Body of pancreas (tissue), 4 donors: Measurements from ENCODE around the gene SERINC2. TPM values are rescaled to one million over a fixed set of nuclear protein-coding genes. Genes with fewer than 3 reads are reported as not detected.

Source experiments
- ATAC-seq: fragments of 150-250 bp; one replicate; pipeline ENCODE4 v1.9.1; 2016
- DNase-seq, 4 donors: peaks; one replicate each; pipeline ENCODE4 v3.0.0-alpha.2; 2019
- H3K27ac ChIP-seq, 4 donors: fragments of 200-600 bp; sonication (generic); 1 replicate in 3 of 4; 2 replicates in 1 of 4; pipeline versions ENCODE4 v1.5.1 to v1.6.1; 2016 to 2019; ENCODE audit warnings: mild to moderate bottlenecking in 1 of 4, mixed read lengths in 1 of 4, moderate library complexity in 1 of 4
- H3K27me3 ChIP-seq, 2 donors: fragments of 200-600 bp; sonication (generic); one replicate each; pipeline ENCODE4 v1.6.0; 2016; ENCODE audit warnings: mild to moderate bottlenecking in 1 of 2
- H3K36me3 ChIP-seq, 2 donors: fragments of 200-600 bp; sonication (generic); replicated peaks in 1 of 2; 2 replicates each; pipeline ENCODE4 v1.5.1; 2016; ENCODE audit warnings: low read depth in 2 of 2; ENCODE audit not compliant: insufficient read depth in 1 of 2
- H3K4me1 ChIP-seq: fragments of 200-600 bp; sonication (generic); one replicate; pipeline ENCODE4 v1.6.0; 2016
- H3K4me3 ChIP-seq, 2 donors: fragments of 200-600 bp; sonication (generic); 1 replicate in 1 of 2; 2 replicates in 1 of 2; pipeline ENCODE4 v1.5.1; 2016 to 2019
- H3K9me3 ChIP-seq, 3 donors: fragments of 200-600 bp; sonication (generic); 1 replicate in 2 of 3; 2 replicates in 1 of 3; pipeline ENCODE4 v1.5.1; 2016
- POLR2A ChIP-seq, 3 donors: fragments of 450-650 bp; IDR thresholded peaks; one replicate each; pipeline ENCODE4 v1.6.1; 2016; ENCODE audit warnings: antibody characterized with exemption in 3 of 3, mild to moderate bottlenecking in 2 of 3
- WGBS, 2 donors: methylation state at CpG; one replicate each; pipeline ENCODE4 v1.1.5; 2017; 5-methylcytosine and 5-hydroxymethylcytosine counted together
- intact Hi-C: fragments of 100-400 bp; cut with DNase I; formaldehyde crosslinking; loops from one replicate; pipeline ENCODE4 v1.15.1; 2023
- total RNA-seq, 2 donors: library from RNA; depleted of rRNA; stranded (reverse); fragments of >200 nt; gene quantifications; one replicate each; pipeline ENCODE4 v1.1.0, GENCODE V29; 2016
- TF ChIP-seq, protein P1 (sequence below), 7 experiments: fragments of 450-650 bp in 4 of 7; fragments of 200-600 bp in 3 of 7; sonication (generic) in 3 of 7; IDR thresholded peaks; one replicate each; pipeline ENCODE4 v1.5.1; 2016 to 2019; ENCODE audit warnings: antibody characterized with exemption in 7 of 7

Gene SERINC2
- total RNA-seq, 2 donors from 2014 or later = 14.5 to 41.2 TPM

DNA sequence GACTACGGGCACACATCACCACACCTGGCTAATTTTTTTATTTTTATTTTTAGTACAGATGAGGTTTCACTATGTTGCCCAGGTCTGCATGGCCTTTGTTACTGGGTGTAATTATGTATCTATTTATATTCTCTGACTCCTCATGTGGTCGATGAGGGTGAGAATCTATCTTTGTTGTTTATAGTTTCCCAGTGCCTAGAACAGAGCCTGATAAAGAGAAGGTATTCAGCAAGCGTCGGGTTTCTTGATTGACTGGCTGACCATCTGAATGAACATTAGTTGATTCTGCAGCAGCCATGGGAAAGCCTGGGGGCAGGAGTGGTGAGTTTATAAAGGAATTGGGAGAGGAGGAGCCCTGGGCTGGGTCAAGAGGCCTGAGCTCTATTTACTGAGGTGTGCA is 28.5 kb downstream of the SERINC2 start:
- no peak for DNase-seq
- WGBS, 2 donors = 78 to 89% methylated on average over 4 of the region's 4 CpGs
- no peak for ATAC-seq

DNA sequence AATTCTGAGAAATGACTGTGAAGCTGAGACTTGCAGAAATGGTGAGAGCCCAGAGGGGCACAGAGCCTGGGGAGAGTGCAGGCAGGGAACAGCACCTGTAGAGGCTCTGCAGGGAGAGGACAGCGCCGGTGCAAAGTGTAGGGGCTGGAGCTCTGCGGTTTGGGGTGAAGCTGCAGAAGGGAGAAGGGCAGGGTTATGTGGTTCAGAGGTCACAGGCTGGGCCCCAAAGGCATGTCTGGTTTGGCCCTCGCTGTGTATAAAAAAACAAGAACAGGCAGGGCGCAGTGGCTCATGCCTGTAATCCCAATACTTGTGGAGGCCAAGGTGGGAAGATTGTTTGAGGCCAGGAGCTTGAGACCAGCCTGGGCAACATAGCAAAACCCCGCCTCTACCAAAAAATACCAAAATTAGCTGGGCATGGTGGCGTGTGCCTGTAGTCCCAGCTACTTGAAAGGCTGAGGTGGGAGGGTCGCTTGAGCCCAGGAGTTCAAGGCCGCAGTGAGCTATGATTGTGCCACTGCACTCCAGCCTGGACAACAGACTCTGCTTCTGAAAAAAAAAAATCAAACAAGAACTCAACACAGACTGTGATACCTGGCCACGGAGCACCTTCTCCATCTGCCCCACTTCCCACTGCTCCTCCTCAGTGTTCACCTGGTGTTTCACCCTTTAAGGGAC is 29.1 kb downstream of the SERINC2 start:
- 76 to 78% methylated on average over 10 of the region's 10 CpGs for WGBS, 2 donors
- Histone ChIP-seq H3K36me3 (no peaks in the 10 kb centered on the region), H3K27me3 (no peaks in the 10 kb centered on the region), H3K4me1 (peaks cover 10% of the 10 kb centered on the region), H3K9me3 (no peaks in the 10 kb centered on the region), H3K4me3 (no peak overlapping the region), H3K27ac (peak overlapping the region in 2 of 4 donors; percentile 37 to 83)
- ATAC-seq (no peak), DNase-seq (peak in 3 of 4 donors; percentile 70 to 93 (median 87))
- TF ChIP-seq POLR2A (IDR thresholded peaks at IDR 0.05) = no peak
- TF ChIP-seq, protein P1, sequence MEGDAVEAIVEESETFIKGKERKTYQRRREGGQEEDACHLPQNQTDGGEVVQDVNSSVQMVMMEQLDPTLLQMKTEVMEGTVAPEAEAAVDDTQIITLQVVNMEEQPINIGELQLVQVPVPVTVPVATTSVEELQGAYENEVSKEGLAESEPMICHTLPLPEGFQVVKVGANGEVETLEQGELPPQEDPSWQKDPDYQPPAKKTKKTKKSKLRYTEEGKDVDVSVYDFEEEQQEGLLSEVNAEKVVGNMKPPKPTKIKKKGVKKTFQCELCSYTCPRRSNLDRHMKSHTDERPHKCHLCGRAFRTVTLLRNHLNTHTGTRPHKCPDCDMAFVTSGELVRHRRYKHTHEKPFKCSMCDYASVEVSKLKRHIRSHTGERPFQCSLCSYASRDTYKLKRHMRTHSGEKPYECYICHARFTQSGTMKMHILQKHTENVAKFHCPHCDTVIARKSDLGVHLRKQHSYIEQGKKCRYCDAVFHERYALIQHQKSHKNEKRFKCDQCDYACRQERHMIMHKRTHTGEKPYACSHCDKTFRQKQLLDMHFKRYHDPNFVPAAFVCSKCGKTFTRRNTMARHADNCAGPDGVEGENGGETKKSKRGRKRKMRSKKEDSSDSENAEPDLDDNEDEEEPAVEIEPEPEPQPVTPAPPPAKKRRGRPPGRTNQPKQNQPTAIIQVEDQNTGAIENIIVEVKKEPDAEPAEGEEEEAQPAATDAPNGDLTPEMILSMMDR (IDR thresholded peaks at IDR 0.05) = no peak
- intact Hi-C loops = no loop called here

More for the DNA sequence above, 28.5 kb downstream of the SERINC2 start:
- Histone ChIP-seq H3K9me3 (no peaks in the 10 kb centered on the region), H3K27me3 (no peaks in the 10 kb centered on the region), H3K4me1 (peaks cover 10% of the 10 kb centered on the region), H3K36me3 (no peaks in the 10 kb centered on the region), H3K4me3 (no peak overlapping the region), H3K27ac (peak overlapping the region in 1 of 4 donors; percentile 83)
- intact Hi-C loops = no loop called here
- no peak for TF ChIP-seq POLR2A (IDR thresholded peaks at IDR 0.05)
- TF ChIP-seq, protein P1 (IDR thresholded peaks at IDR 0.05) = no peak

DNA sequence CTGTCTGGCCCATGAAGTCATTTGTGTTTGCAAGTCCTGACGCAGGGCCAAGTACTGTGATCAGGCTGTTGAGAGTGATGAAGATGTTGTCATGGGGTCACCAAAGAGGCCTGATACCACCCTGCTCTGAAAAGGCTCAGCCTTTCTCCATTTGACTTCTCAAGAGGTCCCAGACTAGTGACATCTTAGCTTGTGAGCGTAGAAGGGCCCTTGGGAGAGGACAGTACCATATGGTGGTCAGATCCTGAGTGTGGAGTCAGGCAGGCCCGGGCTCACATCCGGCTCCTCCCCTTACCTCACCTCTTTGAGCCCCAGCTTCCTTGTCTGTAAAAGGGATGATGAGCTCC is 29.6 kb downstream of the SERINC2 start:
- DNase-seq (peak in 1 of 4 donors; percentile 36), ATAC-seq (no peak)
- Histone ChIP-seq H3K9me3 (no peaks in the 10 kb centered on the region), H3K27me3 (no peaks in the 10 kb centered on the region), H3K4me3 (no peak overlapping the region), H3K36me3 (no peaks in the 10 kb centered on the region), H3K4me1 (peaks cover 10% of the 10 kb centered on the region), H3K27ac (peak overlapping the region in 2 of 4 donors; percentile 37 to 83)
- intact Hi-C loops = no loop called here
- 53 to 90% methylated on average over 3 to 4 of the region's 4 CpGs for WGBS, 2 donors
- TF ChIP-seq POLR2A (IDR thresholded peaks at IDR 0.05) = no peak
- TF ChIP-seq, protein P1 (IDR thresholded peaks at IDR 0.05) = no peak

DNA sequence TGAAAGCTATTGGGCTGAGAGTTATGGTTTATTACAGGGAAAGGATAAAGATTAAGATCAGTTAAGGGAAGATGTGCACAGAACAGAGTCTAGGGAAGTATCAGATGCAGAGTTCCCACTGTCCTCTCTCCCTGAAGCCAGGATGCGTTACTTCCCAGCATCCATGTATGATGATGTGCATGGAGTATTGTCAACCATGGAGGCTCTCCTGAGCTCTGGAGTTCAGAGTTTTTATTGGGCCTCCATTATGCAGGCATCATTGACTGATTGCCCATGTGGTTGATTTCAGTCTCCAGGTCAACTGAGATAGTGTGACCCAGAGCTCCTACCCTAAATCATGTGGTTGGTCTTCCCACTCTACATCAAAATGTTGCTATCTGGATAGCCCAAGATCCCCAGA is 30.7 kb downstream of the SERINC2 start:
- no peaks in the 10 kb centered on the region for H3K27me3 ChIP-seq
- DNase-seq (no peak), ATAC-seq (no peak)
- intact Hi-C loops = no loop called here
- no peaks in the 10 kb centered on the region for H3K36me3 ChIP-seq
- no peak for TF ChIP-seq POLR2A (IDR thresholded peaks at IDR 0.05)
- TF ChIP-seq, protein P1 (IDR thresholded peaks at IDR 0.05) = no peak
- H3K4me1 ChIP-seq = peaks cover 10% of the 10 kb centered on the region
- WGBS, 2 donors = 95 to 100% methylated on average over 1 of the region's 1 CpG
- H3K4me3 ChIP-seq = no peak overlapping the region
- H3K27ac ChIP-seq = no peak overlapping the region
- no peaks in the 10 kb centered on the region for H3K9me3 ChIP-seq
